Neural cell (in vitro differentiated cells): ENCODE data around the gene PHLPP2. TPM values are rescaled to one million over a fixed set of nuclear protein-coding genes. Genes with fewer than 3 reads are reported as not detected.

Experiments
- H2AFZ ChIP-seq: fragments of 200-600, 300-800 bp; sonication (generic), shearing (Covaris generic); 2 replicates; pipeline ENCODE4 v1.6.0; 2014; ENCODE audit warnings: low read depth, mild to moderate bottlenecking, antibody characterized with exemption, low read length, moderate library complexity
- H3F3A ChIP-seq: fragments of 200-600 bp; shearing (Covaris generic); 2 replicates; pipeline ENCODE4 v1.6.1; 2016; ENCODE audit warnings: mild to moderate bottlenecking, moderate library complexity, mixed read lengths, antibody characterized with exemption, low read length; ENCODE audit not compliant: insufficient read depth, poor library complexity, severe bottlenecking
- H3K27ac ChIP-seq: fragments of 200-600, 300-800 bp; sonication (generic), shearing (Covaris generic); 2 replicates; pipeline ENCODE4 v1.5.1; 2014; ENCODE audit warnings: mild to moderate bottlenecking, low read length, moderate library complexity
- H3K27me3 ChIP-seq: fragments of 300-800, 200-600 bp; sonication (generic), shearing (Covaris generic); 2 replicates; pipeline ENCODE4 v1.6.0; 2014; ENCODE audit warnings: mild to moderate bottlenecking, low read depth, low read length, moderate library complexity; ENCODE audit not compliant: insufficient read depth
- H3K36me3 ChIP-seq: fragments of 300-800, 200-600 bp; sonication (generic), shearing (Covaris generic); 2 replicates; pipeline ENCODE4 v1.5.1; 2014; ENCODE audit warnings: mild to moderate bottlenecking, antibody characterized with exemption, low read length, moderate library complexity; ENCODE audit not compliant: insufficient read depth
- H3K4me2 ChIP-seq: fragments of 300-800, 200-600 bp; sonication (generic), shearing (Covaris generic); 2 replicates; pipeline ENCODE4 v1.6.0; 2014; ENCODE audit warnings: mild to moderate bottlenecking, low read length
- H3K4me3 ChIP-seq: fragments of 300-800, 200-600 bp; sonication (generic), shearing (Covaris generic); 2 replicates; pipeline ENCODE4 v1.5.1; 2014; ENCODE audit warnings: mild to moderate bottlenecking, low read length, moderate library complexity
- H3K79me2 ChIP-seq: fragments of 200-600 bp; shearing (Covaris generic); replicated peaks from 2 replicates; pipeline ENCODE4 v1.6.0; 2014; ENCODE audit warnings: mild to moderate bottlenecking, low read length, moderate library complexity; ENCODE audit not compliant: insufficient read depth
- H3K9ac ChIP-seq: fragments of 300-800, 200-600 bp; sonication (generic), shearing (Covaris generic); 2 replicates; pipeline ENCODE4 v1.6.1; 2016; ENCODE audit warnings: mild to moderate bottlenecking, low read length, mixed read lengths
- H3K9me2 ChIP-seq: fragments of 200-600 bp; shearing (Covaris generic); 2 replicates; pipeline ENCODE4 v1.6.1; 2016; ENCODE audit warnings: mild to moderate bottlenecking, low read length, mixed read lengths; ENCODE audit not compliant: insufficient read depth
- H3K9me3 ChIP-seq: fragments of 200-600, 300-800 bp; sonication (generic), shearing (Covaris generic); 2 replicates; pipeline ENCODE4 v1.6.1; 2016; ENCODE audit warnings: mild to moderate bottlenecking, mixed run types, low read length, moderate library complexity, mixed read lengths
- H4K20me1 ChIP-seq: fragments of 200-600 bp; shearing (Covaris generic); 2 replicates; pipeline ENCODE4 v1.6.1; 2016; ENCODE audit warnings: mild to moderate bottlenecking, mixed run types; ENCODE audit not compliant: insufficient read depth
- CTCF ChIP-seq: fragments of 450-650 bp; IDR thresholded peaks from 2 replicates; pipeline ENCODE4 v1.5.1; 2014; ENCODE audit warnings: antibody characterized with exemption, mild to moderate bottlenecking, moderate library complexity; ENCODE audit not compliant: poor library complexity, severe bottlenecking
- EP300 ChIP-seq: fragments of 450-650 bp; conservative IDR thresholded peaks from 2 replicates; pipeline ENCODE4 v1.6.1; 2014; ENCODE audit warnings: antibody characterized with exemption, mild to moderate bottlenecking, moderate library complexity; ENCODE audit not compliant: poor library complexity, severe bottlenecking
- EZH2 ChIP-seq: fragments of 200-600, 300-800 bp; shearing (Covaris generic), sonication (generic); IDR thresholded peaks from 2 replicates; pipeline ENCODE4 v1.6.1; 2014; ENCODE audit warnings: antibody characterized with exemption, low read length, borderline replicate concordance, mild to moderate bottlenecking; ENCODE audit not compliant: insufficient read depth, poor library complexity, severe bottlenecking
- MXI1 ChIP-seq: fragments of 450-650 bp; conservative IDR thresholded peaks from 2 replicates; pipeline ENCODE4 v1.6.1; 2014; ENCODE audit warnings: antibody characterized with exemption, mild to moderate bottlenecking; ENCODE audit not compliant: poor library complexity, severe bottlenecking
- POLR2AphosphoS5 ChIP-seq: IDR thresholded peaks from 2 replicates; pipeline ENCODE4 v1.6.1; 2012
- RAD21 ChIP-seq: fragments of 450-650 bp; conservative IDR thresholded peaks from 2 replicates; pipeline ENCODE4 v1.6.1; 2014; ENCODE audit warnings: antibody characterized with exemption, mild to moderate bottlenecking, moderate library complexity
- REST ChIP-seq: IDR thresholded peaks from 2 replicates; pipeline ENCODE4 v1.6.1; 2012; ENCODE audit warnings: borderline replicate concordance
- SMC3 ChIP-seq: fragments of 450-650 bp; conservative IDR thresholded peaks from 2 replicates; pipeline ENCODE4 v1.6.1; 2014; ENCODE audit warnings: antibody characterized with exemption, mild to moderate bottlenecking, moderate library complexity; ENCODE audit not compliant: poor library complexity
- TAF1 ChIP-seq: IDR thresholded peaks from 2 replicates; pipeline ENCODE4 v1.6.1; 2012; ENCODE audit warnings: low read depth
- polyA plus RNA-seq: library from polyadenylated mRNA; depleted of rRNA; stranded (reverse); fragments of >200 nt; gene quantifications from 2 replicates; pipeline ENCODE4 v1.2.3, GENCODE V29; 2014

The PHLPP2 gene
- polyA plus RNA-seq, 1 donor from 2014 or later, result 11.0 TPM

- Histone ChIP-seq H3F3A (no peaks in the 10 kb centered on the region), H3K79me2 (no peaks in the 10 kb centered on the region), H3K4me2 (no peak overlapping the region), H3K36me3 (peaks cover 8% of the 10 kb centered on the region), H3K27me3 (no peaks in the 10 kb centered on the region), H3K9me3 (no peaks in the 10 kb centered on the region), H3K9me2 (no peaks in the 10 kb centered on the region), H3K9ac (no peak overlapping the region), H4K20me1 (no peaks in the 10 kb centered on the region), H2AFZ (no peak overlapping the region), H3K4me3 (no peak overlapping the region), H3K27ac (no peak overlapping the region)
- TF ChIP-seq RAD21, result no peak
- no peak for TF ChIP-seq REST
- TF ChIP-seq EZH2, result no peak
- TF ChIP-seq POLR2AphosphoS5, result no peak
- TF ChIP-seq TAF1, result no peak
- TF ChIP-seq EP300, result no peak
- TF ChIP-seq MXI1, result no peak
- TF ChIP-seq SMC3, result no peak
- TF ChIP-seq CTCF, result no peak
Observed at GRCh38 chr16:71672125-71672524, 52.4 kb downstream of the PHLPP2 start.

GRCh38 chr16:71671165-71671564, 53.3 kb downstream of the PHLPP2 start:
- Histone ChIP-seq H3K36me3 (peaks cover 16% of the 10 kb centered on the region), H3K79me2 (no peaks in the 10 kb centered on the region), H3K4me3 (no peak overlapping the region), H3F3A (no peaks in the 10 kb centered on the region), H3K9me2 (no peaks in the 10 kb centered on the region), H3K9ac (no peak overlapping the region), H4K20me1 (no peaks in the 10 kb centered on the region), H3K9me3 (no peaks in the 10 kb centered on the region), H2AFZ (no peak overlapping the region), H3K4me2 (no peak overlapping the region), H3K27me3 (no peaks in the 10 kb centered on the region), H3K27ac (no peak overlapping the region)
- no peak for TF ChIP-seq TAF1
- no peak for TF ChIP-seq RAD21
- TF ChIP-seq POLR2AphosphoS5, result no peak
- TF ChIP-seq CTCF, result no peak
- no peak for TF ChIP-seq REST
- no peak for TF ChIP-seq SMC3
- TF ChIP-seq EZH2, result no peak
- TF ChIP-seq EP300, result no peak
- no peak for TF ChIP-seq MXI1
